Measurements from ENCODE around the gene CCDC85B.

CCDC85B gene

DNA sequence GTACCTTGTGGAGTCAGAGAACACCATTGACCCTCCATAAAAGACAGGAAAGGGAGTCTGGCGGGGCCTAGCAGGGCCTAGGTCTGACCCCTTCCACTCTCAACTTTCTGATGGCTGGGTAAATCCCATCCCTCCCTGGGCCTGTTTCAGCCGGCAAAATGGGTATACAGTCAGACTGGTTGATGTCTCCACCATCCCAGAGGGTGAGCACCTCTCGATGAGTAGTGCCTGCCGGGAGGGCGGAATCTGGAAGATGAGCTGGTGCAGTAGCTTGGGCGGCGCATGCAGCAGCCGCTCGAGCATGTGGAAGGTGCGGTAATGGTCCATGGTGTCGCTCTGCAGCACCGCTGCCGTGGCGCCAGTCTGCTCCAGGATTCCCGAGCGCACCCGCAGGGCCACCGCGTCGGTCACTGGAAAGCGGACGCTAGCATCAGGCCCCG is 2.7 kb upstream of the CCDC85B start:
- DNase-seq, result peak; percentile 36

DNA sequence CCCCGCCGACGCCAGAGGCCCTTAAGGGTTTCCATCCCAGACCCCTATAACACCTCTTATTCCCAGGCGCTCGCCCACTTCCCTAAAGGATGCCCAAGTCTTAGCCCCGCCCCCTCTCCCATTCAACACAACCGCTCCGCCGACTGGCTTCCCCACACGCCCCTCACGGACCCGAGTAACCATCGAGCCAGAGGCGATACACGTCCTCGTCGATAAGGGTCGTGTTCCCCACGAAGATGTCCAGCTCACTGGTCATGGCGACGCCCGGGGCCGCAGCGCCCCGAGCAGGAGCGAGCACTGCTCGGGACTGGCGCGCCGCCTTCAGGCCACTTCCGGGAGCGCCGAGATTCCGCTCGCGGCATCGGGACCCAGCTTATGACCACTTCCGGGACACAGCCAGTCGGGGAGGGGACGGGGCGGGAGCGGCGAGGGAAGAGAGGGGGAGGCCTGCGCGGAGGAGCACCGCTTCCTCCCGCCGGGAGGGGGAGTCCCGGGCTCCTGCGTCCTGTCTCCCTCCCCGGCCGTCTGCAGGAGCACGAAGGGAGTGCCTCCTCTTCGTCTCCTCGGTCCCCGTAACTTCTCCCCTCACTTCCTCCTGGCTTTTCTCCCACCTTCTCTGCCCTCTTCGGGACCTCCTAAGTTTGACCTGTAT is 2.2 kb upstream of the CCDC85B start, which contains the start of gene FIBP:
FIBP (minus strand) TSS at position 309 of the 652 bp plus-strand sequence; CDS start at position 256, 53 bp downstream.
- peak; percentile 96 for DNase-seq

DNA sequence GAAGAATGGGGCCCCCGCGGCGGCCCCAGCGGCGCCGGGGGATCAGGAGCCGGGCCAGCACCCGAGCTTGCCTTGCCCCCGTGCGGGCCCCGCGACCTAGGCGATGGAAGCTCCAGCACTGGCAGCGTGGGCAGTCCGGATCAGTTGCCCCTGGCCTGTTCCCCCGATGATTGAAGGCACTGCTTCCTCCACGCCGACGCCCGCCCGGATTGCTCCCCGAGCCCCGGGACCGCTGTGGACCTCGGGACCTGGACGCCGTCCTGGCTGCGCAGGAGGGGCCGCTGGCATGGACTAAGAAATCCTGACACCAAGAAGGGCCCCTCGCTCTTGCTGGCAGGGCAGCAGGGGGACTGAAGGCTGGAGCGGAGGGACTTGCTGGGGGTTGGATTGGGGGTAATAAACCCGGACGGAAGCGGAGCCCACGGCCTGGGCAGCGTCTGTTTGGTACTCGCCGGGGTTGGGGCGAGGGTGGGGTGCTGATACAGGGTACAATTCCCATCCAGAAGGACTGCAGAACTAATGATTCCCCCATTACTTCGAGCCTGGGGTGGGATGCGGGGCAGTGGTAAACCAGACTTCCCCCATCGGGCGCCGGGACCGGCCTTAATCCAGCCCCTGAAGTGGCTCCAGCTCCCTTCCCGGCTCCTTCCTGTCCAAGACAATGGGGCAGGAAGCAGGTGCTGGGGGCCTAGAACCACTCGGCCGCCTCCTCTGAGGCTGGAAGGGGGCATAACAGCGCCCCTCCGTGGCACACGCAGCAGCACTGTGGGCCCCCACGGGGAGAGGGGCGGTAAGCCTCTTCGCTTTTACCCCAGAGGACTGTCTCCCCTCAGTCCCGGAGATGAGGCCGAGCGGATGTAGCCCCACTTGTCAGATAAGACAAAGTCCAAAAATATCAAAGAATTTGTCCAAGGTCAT is 1.0 kb downstream of the CCDC85B start:
- DNase-seq, result peak; percentile 39

DNA sequence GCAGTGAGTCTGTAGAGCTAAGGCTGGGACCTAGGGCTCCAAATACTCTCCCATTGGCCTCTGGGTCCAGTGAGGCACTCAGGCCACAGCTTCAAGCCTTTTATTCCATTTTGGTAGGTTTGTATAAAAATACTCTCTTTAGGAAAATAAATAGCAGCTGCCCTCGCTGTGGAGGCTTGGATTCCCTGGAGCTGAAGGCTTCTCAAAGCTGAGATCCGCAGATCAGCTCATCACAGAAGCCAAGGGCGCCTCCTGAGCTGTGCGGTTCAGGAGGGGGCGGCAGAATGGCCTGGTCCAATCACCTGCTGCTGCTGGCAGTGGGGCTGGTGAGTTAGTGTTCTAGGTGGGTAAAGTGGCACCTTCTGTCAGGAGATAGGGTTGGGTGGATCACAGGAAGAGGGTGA is 1.7 kb downstream of the CCDC85B start:
- DNase-seq, result peak; percentile 44

DNA sequence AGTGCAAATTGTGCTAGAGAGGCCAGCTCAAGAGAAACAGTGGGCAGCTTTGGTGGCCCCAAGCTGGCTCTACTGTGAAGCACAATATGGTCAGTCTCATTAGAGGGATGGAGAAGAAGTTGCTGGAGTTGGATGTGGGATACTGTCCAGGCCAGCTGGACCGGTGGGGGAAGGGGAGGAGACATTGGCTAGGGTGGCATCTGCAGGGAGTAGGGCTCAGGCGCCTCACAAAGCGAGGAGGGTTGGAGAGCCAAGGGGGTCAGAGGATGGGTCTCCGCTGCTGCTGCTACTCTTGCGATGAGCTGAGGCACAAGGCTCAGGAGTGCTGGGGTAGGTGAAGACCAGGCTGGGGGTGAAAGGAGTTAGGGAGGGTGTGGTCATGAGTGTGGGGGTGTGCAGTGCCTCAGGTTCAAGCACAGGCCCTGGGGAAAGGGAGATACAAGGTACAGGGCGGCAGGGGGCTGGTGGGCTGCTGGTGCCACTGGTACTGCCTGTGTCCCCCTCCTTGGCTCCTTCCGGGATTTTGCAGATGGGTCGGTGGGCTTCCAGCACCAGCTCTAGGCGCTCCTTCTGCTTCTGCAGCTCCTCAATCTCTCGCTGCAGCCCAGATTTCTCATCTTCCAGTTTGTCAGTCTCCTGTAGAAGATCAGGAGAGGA is 2.3 kb downstream of the CCDC85B start:
- DNase-seq, result no peak

DNA sequence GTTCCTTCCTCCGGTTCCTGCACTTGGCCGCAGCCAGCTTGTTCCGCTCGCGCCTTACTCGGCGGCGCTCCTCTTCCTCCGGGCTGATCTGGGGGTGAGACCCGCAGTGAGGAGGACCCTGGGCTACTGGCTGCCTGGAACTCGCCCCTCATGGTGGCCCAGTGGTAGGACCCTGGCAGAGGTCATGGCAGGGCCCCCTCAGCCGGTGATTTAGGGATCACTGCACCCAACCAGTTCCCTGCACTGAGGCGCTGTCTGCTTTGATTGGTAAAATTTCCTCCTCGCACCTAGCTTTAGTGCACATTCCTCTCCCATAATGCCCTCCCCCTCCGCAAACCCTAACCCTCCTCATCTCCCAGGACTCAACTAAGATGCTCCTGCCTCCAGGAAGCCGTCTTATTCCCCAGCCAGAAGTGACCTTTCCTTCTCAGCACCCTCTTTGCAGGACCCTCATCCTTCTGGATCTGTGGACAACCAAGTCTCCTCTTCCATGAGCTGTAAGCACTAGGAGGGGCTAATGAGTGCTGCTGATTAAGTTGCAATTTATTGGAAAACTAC is 3.6 kb downstream of the CCDC85B start:
- peak; percentile 28 for DNase-seq

DNA sequence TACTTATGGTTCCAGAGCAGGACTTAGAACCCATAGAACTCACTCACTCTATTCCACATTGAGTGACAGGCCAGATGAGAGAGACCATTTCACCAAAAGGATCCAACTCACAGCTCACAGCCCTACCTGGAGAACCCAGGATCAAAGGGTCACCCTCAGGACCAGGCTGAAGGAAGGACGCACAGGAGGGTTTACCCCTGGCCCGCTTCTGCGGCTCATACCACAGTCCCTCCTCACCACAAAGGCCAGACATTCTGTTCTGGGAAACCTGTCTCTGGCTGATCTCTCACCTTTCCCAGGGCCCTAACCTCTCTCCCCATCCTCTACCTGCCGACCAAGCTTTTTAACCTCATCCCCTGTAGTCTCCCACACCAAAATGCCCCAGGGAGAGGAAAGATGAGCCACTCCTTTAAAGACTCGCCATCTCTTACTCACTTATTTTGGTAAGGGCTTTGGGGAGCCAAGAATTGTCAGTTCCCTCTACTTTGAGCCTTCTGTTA is 5.1 kb downstream of the CCDC85B start:
- no peak for DNase-seq

DNA sequence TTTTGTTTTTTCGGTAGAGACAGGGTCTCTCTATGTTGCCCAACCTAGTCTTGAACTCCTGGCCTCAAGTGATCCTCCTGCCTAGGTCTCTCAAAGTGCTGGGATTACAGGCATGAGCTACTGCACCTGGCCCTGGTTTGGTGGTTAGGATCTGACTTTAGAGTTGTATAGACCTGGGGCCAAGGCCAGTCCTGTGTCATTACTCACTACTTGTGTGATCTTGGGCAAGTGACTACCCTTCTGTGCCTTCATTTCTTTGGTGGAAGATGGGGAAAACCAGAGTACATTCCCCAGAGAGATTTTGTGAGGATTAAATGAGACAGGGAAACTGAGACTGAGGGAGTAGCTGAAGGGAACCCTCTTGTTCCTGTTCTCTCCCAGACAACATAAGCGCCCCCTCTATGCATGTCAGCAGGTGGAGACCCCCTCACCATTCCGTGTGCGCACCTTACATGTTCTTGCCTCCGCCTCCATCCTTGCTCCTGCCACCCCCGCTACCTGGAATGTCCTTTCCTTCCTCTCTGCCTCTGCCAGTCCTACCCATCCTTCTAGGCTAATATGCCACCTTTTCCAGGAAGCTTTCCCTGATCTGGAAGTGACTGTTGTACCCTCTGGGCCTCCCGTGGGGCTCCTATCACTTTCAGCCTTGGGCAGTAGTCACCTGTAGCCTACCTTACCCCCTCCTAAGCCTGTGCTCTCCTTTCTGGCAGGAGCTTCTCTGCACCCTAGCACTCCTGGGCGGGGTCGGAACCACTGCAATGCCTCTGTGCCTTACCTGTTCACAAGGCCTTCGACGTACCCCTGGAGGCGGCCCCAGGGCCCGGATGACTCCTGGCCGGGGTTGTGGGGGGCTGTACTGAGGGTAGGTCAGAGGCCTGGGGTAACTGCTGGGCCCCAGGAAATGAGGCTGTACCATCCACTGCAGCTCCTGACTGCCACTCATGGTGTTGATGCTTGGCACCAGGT is 5.8 kb downstream of the CCDC85B start:
- DNase-seq, result no peak

DNA sequence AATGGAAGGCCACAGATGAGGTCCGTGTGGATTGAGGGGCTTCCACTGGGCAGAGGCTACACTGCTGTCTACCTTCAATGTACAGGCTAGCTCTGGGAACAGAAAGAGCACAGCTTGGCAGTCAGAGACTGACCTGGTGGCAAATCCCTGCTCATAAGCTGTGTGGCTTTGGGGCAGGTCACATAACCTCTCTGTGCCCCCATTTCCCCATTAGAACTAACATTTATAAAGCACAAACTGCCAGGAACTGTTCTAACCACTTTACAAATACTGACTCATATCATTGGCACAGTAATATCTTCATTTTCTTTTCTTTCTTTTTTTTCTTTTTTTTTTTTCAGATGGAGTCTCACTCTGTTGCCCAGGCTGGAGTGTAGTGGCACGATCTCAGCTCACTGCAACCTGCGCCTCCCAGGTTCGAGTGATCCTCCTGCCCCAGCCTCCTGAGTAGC is 6.6 kb downstream of the CCDC85B start:
- DNase-seq, result no peak

DNA sequence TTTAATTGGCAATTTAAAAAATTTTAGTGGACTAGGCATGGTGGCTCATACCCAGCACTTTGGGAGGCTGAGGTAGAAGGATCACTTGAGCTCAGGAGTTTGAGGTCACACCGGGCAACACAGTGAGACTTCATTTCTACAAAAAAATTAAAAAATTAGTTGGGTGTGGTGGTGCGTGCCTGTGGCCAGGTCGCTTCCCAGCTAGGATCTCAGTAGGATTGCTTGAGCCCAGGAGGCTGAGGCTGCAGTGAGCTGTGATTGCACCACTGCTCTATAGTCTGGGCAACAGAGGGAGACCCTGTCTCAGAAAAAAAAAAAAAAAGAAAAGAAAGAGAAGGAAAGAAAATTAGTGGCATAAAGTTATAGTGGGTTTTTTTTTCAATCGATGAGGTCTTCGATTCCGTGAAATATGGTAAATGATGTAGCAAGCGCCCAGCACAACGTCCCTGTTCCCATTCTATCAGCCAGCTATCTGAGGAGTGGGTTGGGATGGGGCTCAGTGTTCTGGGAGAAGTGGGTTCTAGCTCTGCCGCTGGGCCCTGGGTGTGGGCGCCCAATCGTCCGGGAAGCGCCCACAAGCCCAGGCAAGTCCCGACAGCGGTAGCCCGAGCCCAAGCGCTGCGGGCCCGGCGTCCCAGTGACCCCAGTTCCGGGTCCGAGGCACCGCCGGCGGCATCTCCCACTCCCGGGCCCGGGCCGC is 8.3 kb downstream of the CCDC85B start:
- DNase-seq, result no peak

DNA sequence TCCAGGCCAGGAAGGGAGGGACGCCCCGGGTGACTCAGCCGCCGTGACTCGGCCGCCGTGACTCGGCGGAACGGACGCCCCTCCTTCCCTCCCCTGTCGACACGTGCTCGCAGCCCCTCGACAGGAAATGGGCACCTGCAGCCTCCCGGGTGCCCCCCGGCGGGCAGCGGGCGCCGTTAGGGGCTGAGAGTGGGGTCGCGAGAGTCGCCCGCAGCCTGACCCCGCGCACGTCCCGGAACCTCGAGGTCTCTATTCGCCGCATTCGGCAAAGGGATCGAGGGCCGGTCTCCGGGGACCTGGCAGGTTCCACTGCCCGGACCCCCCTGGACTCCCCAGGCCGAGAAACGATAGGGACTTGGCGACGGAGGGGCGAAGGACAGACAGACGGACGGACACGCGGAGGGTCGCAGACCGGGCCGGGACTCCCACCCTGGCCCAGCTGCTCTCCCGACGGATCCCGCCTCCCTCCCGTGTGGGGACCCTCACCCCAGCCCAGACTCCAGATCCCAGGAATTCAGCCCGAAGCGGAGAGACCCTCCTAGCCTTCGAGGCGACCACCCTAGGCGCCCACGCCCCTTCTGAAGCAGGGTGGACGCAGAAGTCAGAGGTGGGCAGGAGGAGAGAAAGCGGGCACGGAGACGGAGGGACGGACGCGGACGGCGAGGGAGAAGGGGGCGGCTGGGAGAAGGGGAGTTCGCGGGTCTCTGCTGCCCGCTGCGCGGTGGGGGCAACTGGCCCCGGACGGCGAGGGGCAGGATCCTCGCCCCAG is 9.1 kb downstream of the CCDC85B start:
- peak; percentile 79 for DNase-seq

DNA sequence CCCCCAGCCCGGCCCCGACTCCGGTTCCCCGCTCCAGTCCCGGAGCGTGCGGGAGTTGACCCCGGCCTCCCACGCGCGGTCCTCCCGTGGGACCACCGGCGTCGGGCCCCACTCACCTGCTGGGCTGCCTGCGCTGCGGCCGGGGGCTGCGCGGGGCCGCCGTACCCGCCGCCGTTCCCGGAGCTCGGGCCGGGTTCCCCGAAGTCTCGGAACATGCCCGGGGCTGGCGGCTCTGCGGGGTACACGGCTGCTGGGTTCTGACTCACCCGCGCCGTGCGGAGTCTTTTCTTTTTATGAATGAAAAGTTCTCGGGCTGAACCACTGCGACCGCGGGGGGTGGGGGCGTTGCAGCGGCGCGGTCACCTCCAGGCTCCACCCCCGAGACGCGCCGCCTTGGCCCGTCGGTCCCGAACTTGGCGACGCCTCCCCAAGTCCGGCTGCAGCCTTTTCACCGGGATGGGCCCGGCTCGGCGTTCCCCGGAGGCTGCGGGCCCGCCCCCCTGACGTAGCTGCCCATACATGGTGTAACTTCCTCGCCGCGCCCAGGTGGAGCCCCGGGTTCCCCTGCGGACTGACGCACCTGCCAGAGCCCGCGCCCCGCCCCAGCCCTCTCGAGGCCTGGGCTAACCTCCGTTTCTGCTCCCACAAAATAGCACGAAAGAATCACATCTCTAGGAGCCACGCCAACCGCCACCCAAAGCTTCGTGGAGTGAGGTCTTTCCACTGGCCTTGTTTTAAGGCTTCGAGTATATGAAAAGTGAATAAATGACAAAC is 9.8 kb downstream of the CCDC85B start, which contains the start of gene FOSL1:
FOSL1 (minus strand) TSS at position 264 of the 774 bp plus-strand sequence; CDS start at position 215, 49 bp downstream.
- peak; percentile 94 for DNase-seq

DNA sequence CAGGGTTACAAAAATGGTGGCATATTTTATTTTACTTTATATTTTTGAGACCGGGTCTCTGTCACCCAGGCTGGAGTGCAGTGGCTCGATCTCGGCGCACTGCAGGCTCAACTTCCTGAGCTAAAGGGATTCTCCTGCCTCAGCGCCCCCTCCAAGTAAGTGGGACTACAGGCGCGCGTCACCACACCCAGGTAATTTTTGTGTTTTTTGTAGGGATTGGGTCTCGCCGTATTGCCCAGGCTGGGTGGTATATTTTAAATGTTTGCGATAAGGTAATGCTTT is 10.4 kb downstream of the CCDC85B start:
- no peak for DNase-seq

DNA sequence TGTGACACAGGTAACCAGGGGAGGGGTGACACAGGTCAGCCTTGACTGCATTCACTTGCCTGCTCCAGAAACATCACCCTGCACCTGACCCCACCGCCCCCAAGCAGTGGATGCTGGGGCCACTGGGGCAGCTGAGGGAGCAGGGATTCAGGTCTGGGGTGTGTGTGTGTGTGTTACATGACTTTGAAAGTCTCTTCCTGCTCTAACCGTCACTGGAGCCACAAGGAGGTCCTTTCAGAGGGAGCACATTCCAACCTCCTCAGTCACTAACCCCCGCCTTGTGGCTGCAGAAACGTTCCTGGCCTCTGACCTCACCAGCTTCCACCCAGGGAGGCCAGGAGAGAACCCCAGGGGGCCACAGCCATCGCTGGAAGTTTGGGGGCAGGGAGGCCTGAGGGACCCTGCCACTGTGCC is 12.6 kb downstream of the CCDC85B start:
- DNase-seq, result no peak

DNA sequence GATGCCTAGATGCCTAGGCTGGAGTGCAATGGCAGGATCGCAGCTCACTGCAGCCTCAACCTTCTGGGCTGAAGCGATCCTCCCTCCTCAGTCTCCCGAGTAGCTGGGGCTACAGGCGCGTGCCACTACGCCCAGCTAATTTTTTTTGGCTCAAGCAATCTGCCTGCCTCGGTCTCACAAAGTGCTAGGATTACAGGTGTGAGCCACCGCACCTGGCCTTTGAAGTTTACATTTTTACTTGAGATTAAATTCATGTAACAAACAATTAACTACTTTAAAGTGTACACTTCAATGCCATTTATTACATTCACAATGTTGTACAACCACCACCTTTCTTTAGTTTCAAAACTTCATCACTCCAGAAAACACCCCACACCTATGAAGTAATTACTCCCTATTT is 13.2 kb downstream of the CCDC85B start:
- DNase-seq, result no peak

DNA sequence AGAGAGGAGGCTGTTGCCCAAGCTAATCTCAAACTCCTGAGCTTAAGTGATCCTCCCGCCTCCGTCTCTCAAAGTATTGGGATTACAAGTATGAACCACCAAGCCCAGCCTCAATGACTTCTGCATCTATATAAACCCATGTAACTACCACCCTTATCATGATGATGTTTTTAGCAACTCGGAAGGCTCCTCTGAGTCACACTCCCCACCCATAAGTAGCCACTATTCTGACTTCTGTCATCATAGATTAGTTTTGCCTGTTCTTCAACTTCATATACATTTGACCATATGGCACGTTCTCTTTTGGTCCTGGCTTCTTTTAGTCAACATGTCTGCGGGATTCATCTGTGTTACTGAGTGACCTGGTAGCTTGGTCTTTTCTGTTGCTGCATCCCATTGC is 16.1 kb downstream of the CCDC85B start:
- no peak for DNase-seq

DNA sequence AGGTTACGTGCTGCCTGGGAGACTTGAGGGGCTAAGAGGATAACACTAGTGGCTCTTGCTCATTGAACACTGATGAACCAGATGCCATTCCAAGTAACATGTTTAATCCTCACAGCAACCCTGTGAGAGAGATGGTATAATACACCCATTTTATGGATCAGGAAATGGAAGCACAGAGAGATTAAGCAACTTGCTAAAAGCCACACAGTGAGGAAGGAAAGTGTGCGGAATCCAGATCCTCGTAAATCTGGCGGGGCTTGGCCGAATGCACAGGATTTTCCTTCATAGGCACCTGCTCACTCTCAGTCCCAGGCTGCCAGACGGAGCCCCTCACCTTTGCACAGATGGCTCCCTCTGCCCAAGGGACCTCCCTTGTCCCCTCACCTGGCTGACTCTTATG is 17.4 kb downstream of the CCDC85B start:
- DNase-seq, result no peak

DNA sequence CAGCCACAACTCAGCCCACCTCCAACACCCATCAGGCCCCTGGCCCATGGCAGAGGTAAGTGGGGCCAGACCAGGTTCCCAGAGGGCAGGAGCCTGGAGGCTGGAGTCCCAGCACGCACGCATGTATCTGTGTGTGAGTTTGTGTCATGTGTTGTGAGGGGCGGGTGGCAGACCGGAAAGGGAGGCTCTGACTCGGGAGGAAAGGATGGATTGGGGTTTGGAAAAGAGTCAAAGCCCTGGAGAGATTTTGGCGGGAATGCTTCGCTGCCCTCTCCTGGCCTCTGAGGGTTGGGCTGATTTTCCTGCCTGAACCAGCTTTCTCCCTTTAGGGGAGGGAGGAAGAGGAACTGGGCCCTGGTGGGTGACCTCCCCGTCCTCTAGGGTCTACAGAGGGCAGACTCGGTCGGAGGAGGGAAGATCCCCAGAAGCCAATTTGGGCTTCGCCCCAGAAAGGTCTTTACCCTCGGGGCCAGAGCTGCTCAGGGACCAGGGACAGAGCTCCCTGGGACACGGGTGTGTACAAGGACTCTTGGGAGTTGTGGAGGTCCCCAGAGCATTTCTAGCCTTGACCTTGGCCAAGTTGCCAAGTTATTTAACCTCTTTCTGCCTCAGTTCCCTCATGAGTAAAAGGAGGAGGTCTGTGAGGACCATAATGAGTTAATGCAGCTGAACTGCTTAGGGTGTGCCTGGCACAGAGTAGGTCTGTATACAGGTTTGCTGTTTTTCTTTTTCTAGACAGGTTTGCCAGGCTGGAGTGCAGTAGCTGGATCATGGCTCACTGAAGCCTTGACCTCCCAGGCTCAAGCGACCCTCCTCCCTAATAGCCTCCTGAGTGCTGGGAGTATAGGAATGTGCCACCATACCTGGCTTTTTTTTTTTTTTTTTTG is 21.5 kb downstream of the CCDC85B start:
- no peak for DNase-seq

All from stimulated activated CD4-positive, alpha-beta T cell treated with anti-CD3 and anti-CD28 coated beads, Interleukin-4, amount 100 ng/mL, for 24 hours (primary cell).